ENCODE data around the gene DPY30.

- TF ChIP-seq POLR2AphosphoS5 (IDR thresholded peaks at IDR 0.05; ENCODE audit: low read depth, low read length) (no peak), POLR2A (IDR thresholded peaks at IDR 0.05; ENCODE audit: low read depth, low read length) (no peak), TAF1 (IDR thresholded peaks at IDR 0.05; ENCODE audit: low read depth, low read length) (no peak), PAX5 (IDR thresholded peaks at IDR 0.05; ENCODE audit: insufficient read depth, low read length, severe bottlenecking) (no peak), SPI1 (IDR thresholded peaks at IDR 0.05; ENCODE audit: low read depth, low read length) (no peak)
These were observed 21.8 kb upstream of the DPY30 start for GRCh38 chr2:32061430-32061829.

Measured in GM12891 (cell line).